ENCODE data around the gene HECTD4.
A peak's percentile ranks its signal among the peaks of the same experiment; 100 is the strongest.
"Not testable (repeated sequence)": the region's sequence is repeated elsewhere in the genome, so short reads cannot be mapped to it uniquely, and the experiment has no call there.

HECTD4 gene

GRCh38 chr12:112350593-112351592 lies 31.3 kb downstream of the HECTD4 start:
- DNase-seq: peak; percentile 4

GRCh38 chr12:112349431-112349830 lies 32.8 kb downstream of the HECTD4 start:
- no peak for DNase-seq

DNA sequence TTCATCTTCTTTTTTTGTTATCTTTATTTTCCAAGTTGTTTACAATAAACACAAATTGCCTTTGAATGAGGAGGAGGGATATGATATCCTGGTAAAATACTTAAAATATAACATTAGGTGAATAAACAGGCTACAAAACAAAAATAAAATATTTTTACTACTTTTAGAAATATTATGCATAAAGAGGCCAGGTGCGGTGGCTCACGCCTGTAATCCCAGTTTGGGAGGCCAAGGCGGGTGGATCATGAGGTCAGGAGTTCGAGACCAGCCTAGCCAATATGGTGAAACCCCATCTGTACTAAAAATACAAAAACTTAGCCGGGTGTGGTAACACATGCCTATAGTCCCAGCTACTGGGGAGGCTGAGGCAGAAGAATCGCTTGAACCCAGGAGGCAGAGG lies 33.3 kb downstream of the HECTD4 start:
- DNase-seq: not testable (repeated sequence)

GRCh38 chr12:112347581-112347982 lies 34.6 kb downstream of the HECTD4 start:
- DNase-seq: no peak

- DNase-seq: no peak
These were observed 36.0 kb downstream of the HECTD4 start for GRCh38 chr12:112346194-112346593.

DNA sequence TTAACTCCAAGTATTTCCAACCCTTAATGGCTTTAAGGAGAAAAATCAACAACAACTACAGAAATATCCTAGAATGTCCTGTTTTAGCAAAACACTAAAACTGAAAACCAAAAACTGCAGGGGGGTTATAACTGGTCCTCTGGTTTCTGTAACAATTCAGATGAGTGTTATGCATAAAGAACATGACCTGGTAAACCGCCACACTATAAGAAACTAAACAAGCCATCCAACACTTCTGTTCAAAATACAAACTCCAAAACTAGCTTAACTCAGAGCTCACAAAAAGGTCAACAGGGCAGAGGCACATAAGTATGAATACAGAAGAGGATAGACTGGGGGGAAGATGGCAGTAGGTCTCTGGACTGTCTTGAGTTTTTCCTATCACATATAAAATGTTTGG lies 38.0 kb downstream of the HECTD4 start:
- no peak for DNase-seq

GRCh38 chr12:112342587-112342986 lies 39.6 kb downstream of the HECTD4 start:
- no peak for DNase-seq

DNA sequence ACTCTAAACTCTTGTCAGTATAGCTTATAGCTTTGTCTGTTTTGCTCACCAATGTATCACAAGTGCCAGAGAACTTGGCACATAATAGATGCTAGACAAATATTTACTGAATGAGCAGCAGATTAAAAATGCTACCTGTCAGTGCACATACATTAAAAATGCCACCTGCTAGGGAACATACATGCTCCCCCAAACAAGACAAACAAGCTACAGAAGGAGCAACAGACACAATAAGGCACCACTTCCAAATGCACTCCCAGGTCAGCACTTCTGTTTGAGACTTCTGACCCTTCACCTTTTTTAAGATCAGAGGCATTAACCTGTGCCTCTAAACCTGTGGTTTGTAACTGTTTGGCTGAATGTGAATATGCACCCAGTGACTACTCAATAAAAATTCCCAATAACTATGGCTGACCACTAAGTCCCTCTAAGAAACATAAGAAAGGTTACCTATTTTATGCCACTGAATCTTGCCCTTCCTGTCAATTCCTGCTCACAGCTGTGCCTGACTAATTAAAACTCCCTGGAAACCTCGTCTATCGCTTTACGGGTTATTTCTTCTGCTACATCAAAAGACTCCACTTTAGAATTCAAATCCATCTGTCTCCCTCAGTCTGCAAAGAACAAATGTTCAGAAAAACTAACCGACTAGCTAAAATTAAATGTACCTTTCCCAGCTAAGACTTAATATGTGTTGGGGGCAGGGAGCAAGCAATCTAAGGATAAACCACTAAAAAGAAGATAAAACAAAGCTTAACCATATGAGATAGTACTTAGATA lies 41.0 kb downstream of the HECTD4 start:
- no peak for DNase-seq

- no peak for DNase-seq
These were observed 42.0 kb downstream of the HECTD4 start for GRCh38 chr12:112340230-112340629.

- DNase-seq: not testable (repeated sequence)
These were observed 47.2 kb downstream of the HECTD4 start for GRCh38 chr12:112334999-112335398.

GRCh38 chr12:112333019-112333418 lies 49.2 kb downstream of the HECTD4 start:
- DNase-seq: no peak

DNA sequence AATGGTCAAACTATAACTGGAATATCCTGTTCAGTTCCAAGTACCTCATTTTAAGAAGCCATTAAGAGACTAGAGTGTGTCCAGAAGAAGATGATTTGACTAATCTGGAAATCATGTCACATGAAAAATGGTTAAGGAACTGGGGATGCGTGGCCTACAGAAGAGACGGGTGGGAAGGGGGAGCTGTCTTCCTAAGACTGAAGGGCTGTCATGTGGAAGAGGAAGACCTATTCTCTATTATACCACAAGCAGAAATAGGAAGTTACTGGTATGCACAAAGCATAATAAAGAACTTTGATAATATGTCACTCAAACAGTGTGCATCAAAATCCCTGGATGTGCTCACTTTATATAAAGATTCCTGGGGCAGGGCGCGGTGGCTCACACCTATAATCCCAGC lies 50.3 kb downstream of the HECTD4 start:
- DNase-seq: peak; percentile 16

DNA sequence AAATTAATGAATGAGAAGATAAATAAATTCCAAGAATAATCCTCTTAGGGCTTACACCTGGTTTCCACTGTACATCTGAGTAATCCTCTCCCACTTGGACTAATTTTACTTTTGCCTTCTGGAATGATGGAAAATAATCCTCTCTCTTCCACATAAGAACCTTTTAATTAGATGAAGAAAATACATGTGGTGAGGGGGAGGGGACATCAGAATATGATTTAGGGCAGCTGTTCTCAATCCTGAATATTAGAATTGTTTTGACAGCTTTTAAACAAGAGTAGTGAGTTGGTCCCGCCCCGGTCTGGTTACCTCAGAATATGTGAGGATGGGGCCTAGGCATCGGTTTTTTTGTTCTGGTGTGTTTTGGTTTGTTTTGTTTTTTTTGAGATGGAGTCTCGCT lies 51.5 kb downstream of the HECTD4 start:
- no peak for DNase-seq

- no peak for DNase-seq
These were observed 53.6 kb downstream of the HECTD4 start for GRCh38 chr12:112328456-112329124.

DNA sequence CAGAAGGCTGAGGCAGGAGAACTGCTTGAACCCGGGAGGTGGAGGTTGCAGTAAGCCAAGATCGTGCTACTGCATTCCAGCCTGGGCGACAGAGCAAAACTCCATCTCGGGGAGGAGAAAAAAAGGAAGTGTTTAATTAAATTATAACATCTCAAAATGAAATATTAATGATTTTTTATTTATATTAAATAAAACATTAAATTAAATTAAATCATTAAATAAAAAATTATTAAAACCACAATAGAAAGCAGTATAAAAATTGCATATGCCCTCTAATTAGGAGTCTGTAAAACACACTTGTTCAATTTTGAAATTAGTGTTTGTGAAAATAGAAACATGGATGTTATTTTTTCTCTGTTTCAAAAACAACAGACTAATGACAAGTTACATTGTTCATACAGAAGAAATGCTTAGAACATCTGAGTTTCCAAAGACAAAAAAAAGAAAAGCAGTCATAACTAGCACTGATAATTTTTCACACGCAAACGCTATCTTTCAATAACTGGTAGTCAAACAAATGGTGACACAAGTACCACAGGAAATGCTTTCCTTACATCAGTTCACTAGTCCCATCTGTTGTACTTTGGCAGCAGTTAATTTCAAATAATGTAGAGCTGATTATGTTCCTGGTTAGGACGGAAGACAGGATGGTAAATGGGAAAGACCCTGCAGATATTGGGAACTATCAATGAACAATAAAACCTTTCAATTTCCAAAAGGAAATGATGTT lies 54.9 kb downstream of the HECTD4 start:
- DNase-seq: no peak

DNA sequence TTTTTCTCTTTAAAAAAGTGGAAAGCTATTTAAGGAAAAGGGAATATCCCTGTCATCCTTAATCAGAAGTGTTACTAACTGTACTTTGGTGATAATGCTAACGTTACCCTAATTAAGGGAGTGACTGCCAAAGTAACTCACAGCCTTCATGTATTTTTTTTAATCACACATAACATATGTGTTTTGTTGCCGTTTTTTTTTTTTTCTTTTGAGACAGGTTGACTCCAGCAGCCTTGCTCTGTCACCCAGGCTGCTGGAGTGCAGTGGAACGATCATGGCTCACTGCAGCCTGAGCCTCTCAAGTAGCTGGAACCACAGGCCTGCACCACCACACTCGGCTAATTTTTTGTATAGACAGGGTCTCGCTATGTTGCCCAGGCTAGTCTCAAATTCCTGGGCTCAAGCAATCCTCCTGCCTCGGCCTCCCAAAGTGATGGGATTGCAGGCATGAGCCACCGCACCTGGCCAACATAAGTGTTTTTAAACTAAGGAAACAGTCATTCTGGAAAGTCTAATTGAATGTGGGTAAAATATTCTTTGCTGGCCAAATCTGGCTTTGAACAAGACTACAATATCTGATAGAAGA lies 56.5 kb downstream of the HECTD4 start:
- DNase-seq: no peak

- no peak for DNase-seq
These were observed 57.1 kb downstream of the HECTD4 start for GRCh38 chr12:112325157-112325556.

GRCh38 chr12:112322882-112323547 lies 59.2 kb downstream of the HECTD4 start:
- DNase-seq: no peak

GRCh38 chr12:112322441-112322840 lies 59.8 kb downstream of the HECTD4 start:
- no peak for DNase-seq

GRCh38 chr12:112321245-112321644 lies 61.0 kb downstream of the HECTD4 start:
- no peak for DNase-seq

DNA sequence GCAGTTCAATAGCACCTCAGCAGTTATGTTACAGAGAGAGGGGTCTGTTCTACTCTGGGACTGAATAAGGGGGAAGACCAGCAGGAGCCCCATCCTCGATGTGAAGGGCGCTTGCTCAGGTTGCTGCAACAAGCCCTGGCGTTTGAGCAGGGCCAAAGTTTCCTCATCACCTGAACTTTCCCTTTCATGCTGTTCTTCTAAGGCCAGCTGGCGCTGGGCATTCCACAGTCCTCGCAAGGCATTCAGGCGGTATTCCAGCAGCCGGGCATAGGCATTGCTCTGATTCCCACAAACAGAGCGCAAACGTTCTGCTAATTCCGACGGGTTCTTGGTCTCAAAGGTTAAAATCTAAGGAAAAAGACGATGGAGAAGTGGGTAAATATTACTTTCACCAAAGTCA lies 62.8 kb downstream of the HECTD4 start:
- no peak for DNase-seq

- no peak for DNase-seq
These were observed 64.8 kb downstream of the HECTD4 start for GRCh38 chr12:112317481-112317880.
